HUES48 (cell line): ENCODE measurements around the gene YTHDC1.
"Not testable (repeated sequence)": the region's sequence is repeated elsewhere in the genome, so short reads cannot be mapped to it uniquely, and the experiment has no call there.

Experiments used
- H3K27ac ChIP-seq: one replicate; pipeline ENCODE4 v1.7.0; 2013; ENCODE audit warnings: low read depth, low read length, inconsistent platforms
- H3K27me3 ChIP-seq: 2 replicates; pipeline ENCODE4 v1.6.1; 2013; ENCODE audit warnings: mild to moderate bottlenecking, low read length; ENCODE audit not compliant: control insufficient read depth, insufficient read depth
- H3K36me3 ChIP-seq: 2 replicates; pipeline ENCODE4 v1.6.1; 2013; ENCODE audit warnings: low read length; ENCODE audit not compliant: control insufficient read depth, insufficient read depth
- H3K4me1 ChIP-seq: 2 replicates; pipeline ENCODE4 v1.6.1; 2013; ENCODE audit warnings: mild to moderate bottlenecking, low read length; ENCODE audit not compliant: control insufficient read depth, insufficient read depth
- H3K4me3 ChIP-seq: 2 replicates; pipeline ENCODE4 v1.5.1; 2013; ENCODE audit warnings: mild to moderate bottlenecking, low read depth, low read length
- H3K9ac ChIP-seq: 2 replicates; pipeline ENCODE4 v1.6.1; 2013; ENCODE audit warnings: mild to moderate bottlenecking, low read depth, low read length, moderate library complexity
- H3K9me3 ChIP-seq: 2 replicates; pipeline ENCODE4 v1.6.1; 2013; ENCODE audit warnings: low read length; ENCODE audit not compliant: control insufficient read depth, insufficient read depth

YTHDC1 gene

DNA sequence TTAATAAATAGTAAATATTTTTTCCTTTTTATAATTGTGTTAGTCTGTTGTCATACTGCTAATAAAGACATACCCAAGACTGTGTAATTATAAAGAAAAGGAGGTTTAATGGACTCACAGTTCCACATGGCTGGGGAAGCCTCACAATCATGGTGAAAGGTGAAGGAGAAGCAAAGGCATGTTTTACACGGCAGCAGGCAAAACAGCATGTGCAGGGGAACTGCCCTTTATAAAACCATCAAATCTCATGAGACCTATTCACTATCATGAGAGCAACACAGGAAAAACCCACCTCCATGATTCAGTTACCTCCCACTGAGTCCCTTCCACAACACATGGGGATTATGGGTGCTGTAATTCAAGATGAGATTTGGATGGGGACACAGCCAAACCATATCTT, 58.6 kb downstream of the YTHDC1 start:
- H3K36me3 ChIP-seq = no peaks in the 10 kb centered on the region
- H3K27me3 ChIP-seq = peaks cover 7% of the 10 kb centered on the region; the same call in 1 of the 2 replicates
- no peaks in the 10 kb centered on the region; the same call in 1 of the 2 replicates for H3K9me3 ChIP-seq
- H3K9ac ChIP-seq = no peak overlapping the region
- H3K27ac ChIP-seq = no peak overlapping the region
- no peak overlapping the region for H3K4me3 ChIP-seq
- H3K4me1 ChIP-seq = peaks cover 4% of the 10 kb centered on the region; the same call in 1 of the 2 replicates

DNA sequence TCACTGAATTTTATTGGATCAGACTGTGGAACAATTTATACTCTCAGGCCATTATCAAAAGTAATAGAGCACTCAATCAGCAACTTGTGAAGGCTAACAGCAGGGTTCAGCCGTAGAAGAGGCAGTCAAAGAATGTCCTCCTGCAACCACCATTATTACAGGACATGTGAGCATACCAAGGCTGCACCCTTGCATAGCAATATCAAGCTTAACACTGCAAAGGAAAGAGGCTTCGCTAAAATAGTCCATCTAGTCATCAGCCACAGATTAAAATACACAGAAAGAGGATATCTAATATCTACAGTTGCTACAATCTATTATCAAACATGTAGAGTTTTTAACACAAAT, 61.5 kb downstream of the YTHDC1 start:
- Histone ChIP-seq H3K27me3 (no peaks in the 10 kb centered on the region), H3K4me1 (peaks cover 27% of the 10 kb centered on the region), H3K9me3 (no peaks in the 10 kb centered on the region; the same call in 1 of the 2 replicates), H3K36me3 (no peaks in the 10 kb centered on the region), H3K9ac (no peak overlapping the region), H3K4me3 (no peak overlapping the region), H3K27ac (no peak overlapping the region)

DNA sequence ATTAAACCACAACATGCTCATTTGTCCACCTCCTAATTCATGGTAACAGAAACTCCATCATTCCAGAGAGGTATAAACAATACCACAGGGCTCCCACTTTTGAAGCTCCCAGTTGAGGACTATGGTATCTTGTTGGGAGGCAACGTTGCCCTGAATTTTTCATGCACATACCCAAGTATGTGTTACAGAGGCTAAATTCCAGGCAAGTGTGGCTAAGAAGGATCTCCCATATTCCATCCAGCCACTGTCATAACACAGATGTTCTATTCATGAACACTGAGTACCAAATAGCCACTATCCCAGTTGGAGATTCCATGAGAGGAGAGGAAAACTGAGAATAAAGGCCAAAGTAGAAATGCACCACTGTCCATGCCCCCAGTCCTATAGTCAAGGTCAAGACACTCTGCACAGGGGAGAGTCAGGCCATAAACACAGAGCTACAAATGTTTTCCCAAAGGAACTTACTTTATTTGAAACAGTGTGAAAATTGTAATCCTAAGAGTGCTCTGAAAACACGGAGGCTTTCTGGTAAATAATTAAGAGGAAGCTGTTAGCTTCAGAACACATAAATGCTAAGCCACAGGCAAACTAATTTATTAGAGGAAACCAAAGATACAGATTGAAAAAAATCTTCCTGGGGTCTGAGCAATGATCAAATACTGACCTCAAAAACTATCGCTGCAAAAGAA, 62.0 kb downstream of the YTHDC1 start:
- peaks cover 27% of the 10 kb centered on the region for H3K4me1 ChIP-seq
- no peaks in the 10 kb centered on the region; the same call in 1 of the 2 replicates for H3K9me3 ChIP-seq
- H3K27me3 ChIP-seq = no peaks in the 10 kb centered on the region
- no peak overlapping the region for H3K27ac ChIP-seq
- no peak overlapping the region for H3K9ac ChIP-seq
- no peaks in the 10 kb centered on the region for H3K36me3 ChIP-seq
- H3K4me3 ChIP-seq = no peak overlapping the region

DNA sequence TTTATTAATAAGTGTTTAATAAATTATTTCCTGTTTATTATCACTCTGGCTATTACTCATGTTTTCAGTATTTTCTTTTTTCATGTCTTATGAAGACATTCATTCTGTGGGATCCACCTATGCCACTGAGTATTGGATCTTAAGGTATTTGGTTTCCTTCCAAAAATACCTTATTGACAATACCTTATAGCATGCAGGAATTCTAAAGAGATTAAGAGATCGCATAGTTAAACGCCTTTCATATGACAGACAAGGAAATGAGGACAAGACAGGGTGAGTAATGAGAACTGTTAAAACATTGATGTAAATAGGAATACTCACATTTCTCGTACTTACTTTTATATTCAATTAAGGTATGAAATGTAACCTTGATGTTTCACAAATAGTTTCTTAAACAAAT, 66.2 kb downstream of the YTHDC1 start:
- H3K4me1 ChIP-seq = peaks cover 27% of the 10 kb centered on the region
- no peak overlapping the region for H3K27ac ChIP-seq
- no peaks in the 10 kb centered on the region for H3K9me3 ChIP-seq
- no peak overlapping the region for H3K9ac ChIP-seq
- no peaks in the 10 kb centered on the region for H3K36me3 ChIP-seq
- H3K4me3 ChIP-seq = no peak overlapping the region
- H3K27me3 ChIP-seq = no peaks in the 10 kb centered on the region

DNA sequence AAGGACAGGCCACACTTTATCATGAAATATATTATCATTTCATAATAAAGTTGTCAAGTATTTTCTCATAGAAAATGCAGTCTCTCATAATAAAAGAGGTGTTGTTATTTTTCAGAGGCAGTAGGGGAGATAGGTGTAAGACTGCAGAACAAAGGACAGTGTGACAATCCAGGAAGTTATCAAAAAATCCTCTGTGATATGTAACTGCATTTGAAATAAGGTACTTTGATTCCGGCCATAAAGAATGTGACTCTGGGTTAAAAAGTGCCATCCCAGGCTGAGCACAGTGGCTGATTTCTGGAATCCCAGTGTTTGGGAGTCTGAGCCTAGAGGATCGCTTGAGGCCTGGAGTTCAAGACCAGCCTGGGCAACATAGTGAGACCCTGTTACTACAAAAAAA, 66.8 kb downstream of the YTHDC1 start:
- no peak overlapping the region for H3K9ac ChIP-seq
- H3K4me3 ChIP-seq = no peak overlapping the region
- no peaks in the 10 kb centered on the region for H3K27me3 ChIP-seq
- H3K36me3 ChIP-seq = no peaks in the 10 kb centered on the region
- no peaks in the 10 kb centered on the region for H3K9me3 ChIP-seq
- H3K4me1 ChIP-seq = peaks cover 24% of the 10 kb centered on the region
- H3K27ac ChIP-seq = peak overlapping the region; percentile 77

DNA sequence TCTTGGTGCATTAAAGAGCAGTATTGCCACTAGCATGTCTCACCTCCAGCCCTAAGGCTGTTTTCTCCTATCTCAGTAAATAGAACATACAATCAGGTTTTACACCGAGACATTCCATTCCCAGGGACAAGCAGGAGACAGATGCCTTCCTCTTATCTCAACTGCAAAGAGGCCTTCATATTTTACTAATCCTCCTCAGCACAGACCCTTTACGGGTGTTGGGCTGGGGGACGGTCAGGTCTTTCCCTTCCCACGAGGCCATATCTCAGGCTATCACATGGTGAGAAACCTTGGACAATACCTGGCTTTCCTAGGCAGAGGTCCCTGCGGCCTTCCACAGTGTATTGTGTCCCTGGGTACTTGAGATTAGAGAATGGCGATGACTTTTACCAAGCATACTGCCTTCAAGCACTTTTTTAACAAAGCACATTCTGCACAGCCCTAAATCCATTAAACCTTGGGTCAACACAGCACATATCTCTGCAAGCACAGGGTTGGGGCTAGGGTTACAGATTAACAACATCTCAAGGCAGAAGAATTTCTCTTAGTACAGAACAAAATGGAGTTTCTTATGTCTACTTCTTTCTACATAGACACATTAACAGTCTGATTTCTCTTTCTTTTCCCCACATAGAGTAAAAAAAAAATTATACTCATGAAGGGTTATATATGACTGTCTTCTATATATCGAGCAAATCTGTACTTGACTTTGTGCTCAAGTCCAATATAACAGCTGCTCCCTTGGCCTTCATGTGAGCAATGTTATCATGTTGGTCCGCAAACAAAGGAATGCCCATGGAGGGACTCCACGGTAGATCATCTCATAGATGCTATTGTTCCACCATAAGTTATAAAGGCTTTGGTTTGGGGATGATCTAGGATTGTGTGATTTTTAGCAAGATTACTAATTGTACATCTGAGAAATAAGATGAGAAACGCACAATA, 67.8 kb downstream of the YTHDC1 start:
- H3K36me3 ChIP-seq, H3K27me3 ChIP-seq, H3K4me3 ChIP-seq, H3K9me3 ChIP-seq, H3K9ac ChIP-seq: not testable (repeated sequence)
- peak overlapping the region; percentile 77 for H3K27ac ChIP-seq
- H3K4me1 ChIP-seq = peaks cover 32% of the 10 kb centered on the region

DNA sequence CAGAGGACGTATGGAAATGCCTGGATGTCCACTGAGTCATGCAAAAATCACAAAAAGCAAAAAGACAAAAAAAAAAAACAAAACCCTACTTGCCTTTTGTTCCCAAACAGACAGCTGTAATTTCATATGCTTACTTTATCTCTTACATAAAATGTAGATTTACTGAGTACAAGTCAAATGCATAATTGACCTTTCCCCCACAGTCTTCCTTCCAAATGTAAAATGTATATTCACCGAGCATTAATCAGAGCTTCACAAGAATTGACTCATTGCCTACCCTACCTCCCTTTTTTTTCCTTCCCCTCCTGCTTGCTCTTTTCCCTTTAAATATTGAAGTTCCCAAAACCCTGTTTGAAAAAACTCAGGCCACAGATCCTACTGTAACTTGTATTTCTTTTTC, 71.9 kb downstream of the YTHDC1 start:
- Histone ChIP-seq H3K9me3 (no peaks in the 10 kb centered on the region; the same call in 1 of the 2 replicates), H3K36me3 (no peaks in the 10 kb centered on the region), H3K4me1 (peaks cover 22% of the 10 kb centered on the region), H3K9ac (no peak overlapping the region), H3K27me3 (no peaks in the 10 kb centered on the region), H3K4me3 (no peak overlapping the region), H3K27ac (no peak overlapping the region)

DNA sequence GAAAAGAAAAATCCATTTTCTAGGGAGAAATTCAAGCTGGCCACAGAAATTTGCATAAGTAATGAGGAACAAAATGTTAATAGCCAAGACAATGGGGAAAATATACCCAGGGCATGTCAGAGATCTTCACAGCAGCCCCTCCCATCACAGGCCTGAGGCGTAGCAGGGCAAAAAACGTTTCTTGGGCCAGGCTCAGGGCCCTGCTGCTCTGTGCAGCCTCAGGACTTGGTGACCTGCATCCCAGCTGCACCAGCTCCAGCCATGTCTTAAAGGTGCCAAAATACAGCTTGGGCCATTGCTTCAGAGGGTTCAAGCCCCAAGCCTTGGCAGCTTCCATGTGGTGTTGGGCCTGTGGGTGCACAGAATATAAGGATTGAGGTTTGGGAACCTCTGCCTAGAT, 72.3 kb downstream of the YTHDC1 start:
- Histone ChIP-seq H3K4me3 (no peak overlapping the region), H3K27me3 (no peaks in the 10 kb centered on the region), H3K27ac (no peak overlapping the region), H3K9ac (no peak overlapping the region), H3K4me1 (peaks cover 25% of the 10 kb centered on the region), H3K9me3 (no peaks in the 10 kb centered on the region; the same call in 1 of the 2 replicates), H3K36me3 (no peaks in the 10 kb centered on the region)

DNA sequence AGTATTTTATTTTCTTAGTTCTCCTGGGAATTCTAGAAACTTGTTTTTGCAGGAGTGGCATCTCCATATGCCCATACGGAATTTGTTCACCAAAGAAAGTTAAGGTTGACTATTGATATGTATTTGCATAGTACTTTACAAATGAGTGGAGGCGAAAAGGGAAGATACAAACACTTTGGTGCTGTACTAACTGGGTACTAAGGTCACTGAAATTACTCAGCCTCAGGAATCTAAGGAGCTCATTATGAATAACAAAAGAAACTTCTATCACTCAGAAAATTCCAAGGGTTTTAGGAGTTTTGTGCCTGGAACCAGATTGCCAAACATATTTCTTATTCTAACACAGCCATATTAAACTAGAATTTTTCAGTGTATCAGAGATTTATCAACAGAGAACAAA, 77.0 kb downstream of the YTHDC1 start:
- Histone ChIP-seq H3K4me3 (peak overlapping the region; percentile 46), H3K27ac (peak overlapping the region; percentile 99), H3K9ac (peak overlapping the region; percentile 44), H3K27me3 (no peaks in the 10 kb centered on the region), H3K36me3 (no peaks in the 10 kb centered on the region), H3K9me3 (peaks cover 29% of the 10 kb centered on the region), H3K4me1 (peaks cover 29% of the 10 kb centered on the region)

DNA sequence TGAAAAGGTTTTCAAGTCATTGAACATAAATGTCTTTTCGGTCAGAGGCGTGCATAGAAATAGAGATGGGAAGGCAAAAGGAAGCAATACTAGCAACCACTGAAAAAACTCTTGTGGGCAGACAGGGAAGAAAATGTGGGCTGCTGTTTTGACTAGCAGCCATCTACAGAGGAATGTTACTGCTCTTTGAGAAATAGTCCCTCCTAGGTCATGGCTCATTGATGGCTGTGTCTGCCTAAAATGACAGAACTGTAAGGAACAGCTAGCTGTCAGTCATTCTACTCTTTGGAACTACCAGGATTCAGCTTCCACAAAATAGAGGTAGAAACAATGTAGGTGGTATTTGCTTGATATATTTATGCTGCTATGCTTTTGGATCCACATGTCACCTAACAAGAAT, 77.5 kb downstream of the YTHDC1 start:
- Histone ChIP-seq H3K4me1 (peaks cover 25% of the 10 kb centered on the region), H3K4me3 (peak overlapping the region; percentile 46), H3K27ac (peak overlapping the region; percentile 99), H3K9me3 (peaks cover 29% of the 10 kb centered on the region), H3K36me3 (no peaks in the 10 kb centered on the region), H3K9ac (peak overlapping the region; percentile 44), H3K27me3 (no peaks in the 10 kb centered on the region)

DNA sequence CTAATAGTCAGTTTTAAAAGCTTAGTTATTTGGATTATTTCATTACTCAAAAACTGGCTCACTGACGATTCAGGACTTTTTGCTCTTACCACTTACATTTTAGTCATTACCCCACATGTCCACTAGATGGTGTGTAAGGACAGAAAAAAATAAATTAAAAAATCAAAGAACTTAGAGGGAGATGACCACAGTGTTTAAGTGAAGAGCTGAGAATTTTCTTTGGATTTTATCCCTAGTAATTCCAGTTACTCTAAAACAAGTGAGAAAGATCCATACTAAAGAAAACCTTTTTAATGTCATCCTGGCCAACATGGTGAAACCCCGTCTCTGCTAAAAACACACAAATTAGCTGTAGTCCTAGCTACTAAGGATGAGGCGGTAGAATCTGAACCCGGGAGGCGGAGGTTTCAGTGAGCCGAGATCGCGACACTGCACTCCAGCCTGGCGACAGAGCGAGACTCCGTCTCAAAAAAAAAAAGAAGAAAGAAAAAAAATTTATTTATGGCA, 78.0 kb downstream of the YTHDC1 start:
- peak overlapping the region; percentile 44; the same call in 1 of the 2 replicates for H3K9ac ChIP-seq
- H3K27me3 ChIP-seq = no peaks in the 10 kb centered on the region
- peak overlapping the region; percentile 46 for H3K4me3 ChIP-seq
- peak overlapping the region; percentile 99 for H3K27ac ChIP-seq
- no peaks in the 10 kb centered on the region for H3K36me3 ChIP-seq
- H3K9me3 ChIP-seq = peaks cover 29% of the 10 kb centered on the region
- H3K4me1 ChIP-seq = peaks cover 24% of the 10 kb centered on the region
